Activated CD8-positive, alpha-beta T cell treated with anti-CD3 and anti-CD28 coated beads for 36 hours (primary cell): Measurements from ENCODE around the gene RARRES1. TPM values are rescaled to one million over a fixed set of nuclear protein-coding genes. Genes with fewer than 3 reads are reported as not detected.

Experiments
- ATAC-seq: fragments of 200-7000 bp; cut with Tn5 transposase; one replicate; pipeline ENCODE4 v1.10.0; 2021; ENCODE audit warnings: mild to moderate bottlenecking, moderate library complexity
- CTCF ChIA-PET: fragments of 350-600 bp; sonication (Branson Sonifier 250); formaldehyde crosslinking; loops from one replicate; lab custom pipeline; 2021; ENCODE audit warnings: antibody characterized with exemption; lab: Charles Lee
- POLR2A ChIA-PET: fragments of 350-600 bp; sonication (Branson Sonifier 250); formaldehyde crosslinking; loops from one replicate; lab custom pipeline; 2021; ENCODE audit warnings: antibody characterized with exemption; lab: Charles Lee
- DNase-seq: peaks from one replicate; pipeline ENCODE4 v3.0.0-alpha.2; 2020
- H3K27ac Mint-ChIP-seq: one replicate; pipeline ENCODE4 v1.8.0; 2021; ENCODE audit warnings: mild to moderate bottlenecking, mixed read lengths
- H3K27me3 Mint-ChIP-seq: one replicate; pipeline ENCODE4 v1.8.0; 2021; ENCODE audit warnings: mixed read lengths
- H3K36me3 Mint-ChIP-seq: one replicate; pipeline ENCODE4 v1.8.0; 2021; ENCODE audit warnings: low read depth, mixed read lengths
- H3K4me1 Mint-ChIP-seq: one replicate; pipeline ENCODE4 v1.8.0; 2021; ENCODE audit warnings: low read depth, mixed read lengths
- H3K4me3 Mint-ChIP-seq: one replicate; pipeline ENCODE4 v1.8.0; 2021; ENCODE audit warnings: mild to moderate bottlenecking, moderate library complexity, mixed read lengths
- H3K9me3 Mint-ChIP-seq: one replicate; pipeline ENCODE4 v1.8.0; 2021; ENCODE audit warnings: mixed read lengths
- CTCF ChIP-seq: fragments of 200-600 bp; IDR thresholded peaks from one replicate; pipeline ENCODE4 v1.8.0; 2022; ENCODE audit warnings: antibody characterized with exemption, mild to moderate bottlenecking
- intact Hi-C: fragments of 100-400 bp; cut with micrococcal nuclease; formaldehyde crosslinking; loops from one replicate; pipeline ENCODE4 v1.10.0; 2022
- total RNA-seq, 2 experiments: library from RNA; stranded (reverse); gene quantifications; one replicate each; pipeline ENCODE4 v1.2.3, GENCODE V29; 2021

Gene RARRES1
- total RNA-seq, 2 experiments from 2014 or later, result not detected

GRCh38 chr3:158773845-158774830 lies 41.9 kb upstream of the RARRES1 start:
- Mint-ChIP-seq H3K4me1 (peaks cover 5% of the 10 kb centered on the region), H3K36me3 (no peaks in the 10 kb centered on the region), H3K27me3 (no peaks in the 10 kb centered on the region), H3K4me3 (no peak overlapping the region), H3K9me3 (no peaks in the 10 kb centered on the region), H3K27ac (no peak overlapping the region)
- peak; percentile 16 for TF ChIP-seq CTCF
- POLR2A ChIA-PET, result no interaction called here
- CTCF ChIA-PET, result no interaction called here
- ATAC-seq (no peak), DNase-seq (no peak)
- intact Hi-C loops, result no loop called here

- no peak overlapping the region for H3K27ac Mint-ChIP-seq
- intact Hi-C loops, result no loop called here
- H3K4me3 Mint-ChIP-seq, result no peak overlapping the region
- H3K27me3 Mint-ChIP-seq, result no peaks in the 10 kb centered on the region
- no peak for TF ChIP-seq CTCF
- ChIA-PET POLR2A (interaction anchor here (0.6 kb wide), 1 partner anchor 74 kb away, joined by 3 read pairs; no protein-coding TSS in a partner anchor), CTCF (no interaction called here)
- H3K36me3 Mint-ChIP-seq, result no peaks in the 10 kb centered on the region
- ATAC-seq (no peak), DNase-seq (no peak)
- H3K4me1 Mint-ChIP-seq, result peaks cover 5% of the 10 kb centered on the region
- no peaks in the 10 kb centered on the region for H3K9me3 Mint-ChIP-seq
Measured at GRCh38 chr3:158773166-158773565, 40.9 kb upstream of the RARRES1 start.

GRCh38 chr3:158771982-158772381 lies 39.7 kb upstream of the RARRES1 start:
- H3K4me3 Mint-ChIP-seq, result no peak overlapping the region
- no peaks in the 10 kb centered on the region for H3K36me3 Mint-ChIP-seq
- H3K27me3 Mint-ChIP-seq, result no peaks in the 10 kb centered on the region
- no peak for TF ChIP-seq CTCF
- ChIA-PET CTCF (no interaction called here), POLR2A (no interaction called here)
- H3K9me3 Mint-ChIP-seq, result no peaks in the 10 kb centered on the region
- intact Hi-C loops, result no loop called here
- DNase-seq (no peak), ATAC-seq (no peak)
- H3K27ac Mint-ChIP-seq, result no peak overlapping the region
- peaks cover 5% of the 10 kb centered on the region for H3K4me1 Mint-ChIP-seq

GRCh38 chr3:158771577-158771976 lies 39.3 kb upstream of the RARRES1 start:
- DNase-seq (no peak), ATAC-seq (no peak)
- TF ChIP-seq CTCF, result no peak
- Mint-ChIP-seq H3K36me3 (no peaks in the 10 kb centered on the region), H3K27me3 (no peaks in the 10 kb centered on the region), H3K4me1 (peaks cover 5% of the 10 kb centered on the region), H3K9me3 (no peaks in the 10 kb centered on the region), H3K4me3 (no peak overlapping the region), H3K27ac (no peak overlapping the region)
- POLR2A ChIA-PET, result no interaction called here
- CTCF ChIA-PET, result no interaction called here
- intact Hi-C loops, result no loop called here

- ATAC-seq (no peak), DNase-seq (no peak)
- H3K4me3 Mint-ChIP-seq, result no peak overlapping the region
- H3K9me3 Mint-ChIP-seq, result no peaks in the 10 kb centered on the region
- H3K27me3 Mint-ChIP-seq, result no peaks in the 10 kb centered on the region
- ChIA-PET CTCF (no interaction called here), POLR2A (no interaction called here)
- no peak for TF ChIP-seq CTCF
- peaks cover 5% of the 10 kb centered on the region for H3K4me1 Mint-ChIP-seq
- intact Hi-C loops, result no loop called here
- H3K27ac Mint-ChIP-seq, result no peak overlapping the region
- no peaks in the 10 kb centered on the region for H3K36me3 Mint-ChIP-seq
Measured at GRCh38 chr3:158770741-158771350, 38.6 kb upstream of the RARRES1 start.
